Spleen (tissue), 7 donors: ENCODE results near the gene ARHGAP10.

Experiments
- CTCF ChIP-seq, 11 experiments: fragments of 200-600 bp in 7 of 11; fragments of 450-650 bp in 4 of 11; sonication (generic) in 4 of 11; IDR thresholded peaks in 8 of 11; conservative IDR thresholded peaks in 3 of 11; 1 replicate in 7 of 11; 2 replicates in 4 of 11; pipeline versions ENCODE4 v1.4.0 to v1.8.0; 2016 to 2021; ENCODE audit warnings: antibody characterized with exemption in 11 of 11, inconsistent platforms in 4 of 11, mild to moderate bottlenecking in 1 of 11
- POLR2A ChIP-seq, 3 donors: fragments of 450-650 bp; IDR thresholded peaks; one replicate each; pipeline ENCODE4 v1.5.1; 2017; ENCODE audit warnings: antibody characterized with exemption in 3 of 3, mild to moderate bottlenecking in 1 of 3
- donor health status: DM: no; HTN: no; CAD: no; lungs with moderate emphysema.
- donor health status: DM: no; HTN: no; CAD: no.
- donor health status: DM: no; HTN: no; CAD: no.

GRCh38 chr4:147975325-147975724 is 243.4 kb downstream of the ARHGAP10 start:
- no peak for TF ChIP-seq CTCF (IDR thresholded peaks at IDR 0.05 in 8 of 11, conservative IDR thresholded peaks at IDR 0.05 in 3 of 11)
- no peak for TF ChIP-seq POLR2A (IDR thresholded peaks at IDR 0.05)
